HG03378 (cell line): Measurements from ENCODE around the gene OR56B1.
"Not testable (repeated sequence)": the region's sequence is repeated elsewhere in the genome, so short reads cannot be mapped to it uniquely, and the experiment has no call there.

Experiments
- ATAC-seq: cut with Tn5 transposase; IDR thresholded peaks from one replicate; pipeline ENCODE4 v1.9.1; 2021; ENCODE audit warnings: mild to moderate bottlenecking, moderate library complexity; ENCODE audit not compliant: unreplicated experiment

OR56B1 gene, protein sequence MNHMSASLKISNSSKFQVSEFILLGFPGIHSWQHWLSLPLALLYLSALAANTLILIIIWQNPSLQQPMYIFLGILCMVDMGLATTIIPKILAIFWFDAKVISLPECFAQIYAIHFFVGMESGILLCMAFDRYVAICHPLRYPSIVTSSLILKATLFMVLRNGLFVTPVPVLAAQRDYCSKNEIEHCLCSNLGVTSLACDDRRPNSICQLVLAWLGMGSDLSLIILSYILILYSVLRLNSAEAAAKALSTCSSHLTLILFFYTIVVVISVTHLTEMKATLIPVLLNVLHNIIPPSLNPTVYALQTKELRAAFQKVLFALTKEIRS

DNA sequence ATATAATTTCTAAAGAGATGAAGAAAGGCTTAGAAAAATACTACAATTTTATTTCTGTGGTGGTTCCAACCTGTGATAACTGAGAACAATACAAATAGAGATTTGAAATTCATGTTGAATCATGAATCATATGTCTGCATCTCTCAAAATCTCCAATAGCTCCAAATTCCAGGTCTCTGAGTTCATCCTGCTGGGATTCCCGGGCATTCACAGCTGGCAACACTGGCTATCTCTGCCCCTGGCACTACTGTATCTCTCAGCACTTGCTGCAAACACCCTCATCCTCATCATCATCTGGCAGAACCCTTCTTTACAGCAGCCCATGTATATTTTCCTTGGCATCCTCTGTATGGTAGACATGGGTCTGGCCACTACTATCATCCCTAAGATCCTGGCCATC is at the start of gene OR56B1:
Gene OR56B1 (plus strand): TSS at position 53 of the 400 bp plus-strand sequence. CDS start 69 bp downstream, at position 122.
- ATAC-seq = no peak

- no peak for ATAC-seq
Measured at GRCh38 chr11:5688482-5688881, 47.8 kb upstream of the OR56B1 start.

- ATAC-seq = peak; percentile 79
Measured at GRCh38 chr11:5689551-5689983, 46.7 kb upstream of the OR56B1 start, which contains the start of gene TRIM22. TSS of gene TRIM22 (plus strand) at chr11:5689790. CDS start at chr11:5696233, 6,443 bp downstream.

DNA sequence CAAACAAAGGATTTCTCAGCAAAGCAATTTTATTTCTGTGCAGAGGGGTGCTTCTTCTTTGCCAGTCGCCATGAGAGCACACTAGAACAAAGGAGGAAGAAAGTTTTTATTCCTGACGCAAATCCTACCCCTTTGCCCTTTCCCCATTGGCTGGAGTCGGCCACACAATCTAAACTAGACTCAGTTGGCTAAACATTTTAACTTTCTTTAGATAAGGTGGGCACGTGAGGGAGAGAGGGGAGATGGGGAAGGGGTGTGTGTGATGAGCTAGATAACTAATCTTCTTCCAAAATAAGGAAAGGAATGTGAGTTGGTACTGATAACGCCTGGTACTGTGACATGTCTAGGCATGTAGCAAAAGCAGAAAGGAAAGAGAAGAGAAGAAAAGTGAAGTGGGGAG is 46.0 kb upstream of the OR56B1 start:
- ATAC-seq = no peak

- ATAC-seq = no peak
Measured at GRCh38 chr11:5690736-5691135, 45.5 kb upstream of the OR56B1 start.

DNA sequence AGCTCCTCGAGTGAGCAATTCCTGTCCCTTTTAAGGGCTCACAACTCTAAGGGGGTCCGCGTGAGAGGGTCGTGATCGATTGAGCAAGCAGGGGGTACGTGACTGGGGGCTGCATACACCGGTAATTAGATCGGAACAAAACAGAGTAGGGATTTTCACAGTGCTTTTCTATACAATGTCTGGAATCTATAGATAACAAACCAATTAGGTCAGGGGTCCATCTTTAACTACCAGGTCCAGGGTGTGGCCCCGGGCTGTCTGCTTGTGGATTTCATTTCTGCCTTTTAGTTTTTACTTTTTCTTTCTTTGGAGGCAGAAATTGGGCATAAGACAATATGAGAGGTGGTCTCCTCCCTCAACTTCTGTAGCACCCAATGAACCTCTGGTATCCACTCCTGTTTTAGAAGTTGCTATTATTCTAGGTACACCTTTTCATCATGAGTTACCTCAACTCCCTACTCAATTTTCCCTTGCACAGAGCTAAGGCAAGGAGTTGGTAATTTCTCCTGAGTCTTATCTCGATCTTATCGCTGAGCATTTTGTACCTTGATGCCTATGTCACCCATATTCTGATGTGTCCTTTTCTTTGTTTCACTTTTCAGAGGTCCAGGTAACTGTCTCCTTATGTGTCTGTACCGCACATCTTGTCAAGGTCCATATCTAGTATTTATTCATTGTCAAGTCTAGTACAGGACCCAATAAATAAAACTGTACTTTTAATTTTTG is 44.8 kb upstream of the OR56B1 start:
- not testable (repeated sequence) for ATAC-seq

GRCh38 chr11:5691964-5692361 is 44.3 kb upstream of the OR56B1 start:
- ATAC-seq = no peak

- no peak for ATAC-seq
Measured at GRCh38 chr11:5694642-5695041, 41.6 kb upstream of the OR56B1 start.

DNA sequence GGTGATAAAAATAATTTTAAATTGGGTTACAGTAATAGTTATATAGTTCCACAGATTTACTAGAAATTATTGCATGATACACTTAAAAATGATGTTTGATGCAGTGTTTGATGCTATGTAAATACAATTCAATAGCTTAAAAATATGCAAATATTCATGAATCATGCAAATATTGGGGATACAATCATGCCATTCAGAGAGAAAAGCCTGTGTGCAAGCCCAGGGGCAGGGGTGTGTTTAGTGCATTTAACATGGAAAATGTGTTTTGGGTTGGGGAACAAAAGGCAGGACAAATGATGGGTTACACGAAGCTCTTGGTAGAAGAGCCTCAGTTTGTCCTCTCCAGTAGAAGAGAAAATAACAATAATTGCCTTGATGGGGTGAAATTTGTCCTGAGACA is 40.7 kb upstream of the OR56B1 start:
- no peak for ATAC-seq

DNA sequence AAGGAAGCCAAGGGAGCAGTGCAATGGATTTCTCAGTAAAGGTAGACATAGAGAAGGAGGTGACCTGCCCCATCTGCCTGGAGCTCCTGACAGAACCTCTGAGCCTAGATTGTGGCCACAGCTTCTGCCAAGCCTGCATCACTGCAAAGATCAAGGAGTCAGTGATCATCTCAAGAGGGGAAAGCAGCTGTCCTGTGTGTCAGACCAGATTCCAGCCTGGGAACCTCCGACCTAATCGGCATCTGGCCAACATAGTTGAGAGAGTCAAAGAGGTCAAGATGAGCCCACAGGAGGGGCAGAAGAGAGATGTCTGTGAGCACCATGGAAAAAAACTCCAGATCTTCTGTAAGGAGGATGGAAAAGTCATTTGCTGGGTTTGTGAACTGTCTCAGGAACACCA is 40.0 kb upstream of the OR56B1 start:
- no peak for ATAC-seq

- ATAC-seq = no peak
Measured at GRCh38 chr11:5698281-5698680, 38.0 kb upstream of the OR56B1 start.

DNA sequence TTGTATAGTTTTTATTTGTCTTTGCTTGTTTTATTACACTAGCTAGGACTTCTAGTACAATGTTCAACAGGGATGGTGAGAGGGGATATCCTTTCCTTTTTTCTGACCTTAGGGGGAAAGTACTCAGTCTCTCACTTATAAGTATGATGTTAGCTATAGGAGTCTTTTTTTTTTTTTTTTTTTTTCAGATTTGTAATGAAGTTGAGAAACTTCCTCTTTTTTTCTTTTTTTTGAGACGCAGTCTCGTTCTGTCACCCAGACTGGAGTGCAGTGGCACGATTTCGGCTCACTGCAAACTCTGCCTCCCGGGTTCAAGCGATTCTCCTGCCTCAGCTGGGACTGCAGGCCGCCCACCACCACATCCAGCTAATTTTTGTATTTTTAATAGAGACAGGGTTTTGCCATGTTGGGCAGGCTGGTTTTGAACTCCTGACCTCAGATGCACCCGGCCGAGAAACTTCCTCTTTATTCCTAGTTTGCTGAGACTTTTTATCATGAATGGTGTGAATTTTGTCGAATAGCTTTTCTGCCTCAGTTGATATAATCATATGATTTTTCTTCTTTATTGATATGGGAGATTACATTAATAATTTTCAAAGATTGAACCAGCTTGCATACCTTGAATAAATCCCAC is 35.7 kb upstream of the OR56B1 start:
- no peak for ATAC-seq

- no peak for ATAC-seq
Measured at GRCh38 chr11:5701055-5701577, 35.1 kb upstream of the OR56B1 start.

- peak; percentile 84 for ATAC-seq
Measured at GRCh38 chr11:5703741-5704536, 32.3 kb upstream of the OR56B1 start.

DNA sequence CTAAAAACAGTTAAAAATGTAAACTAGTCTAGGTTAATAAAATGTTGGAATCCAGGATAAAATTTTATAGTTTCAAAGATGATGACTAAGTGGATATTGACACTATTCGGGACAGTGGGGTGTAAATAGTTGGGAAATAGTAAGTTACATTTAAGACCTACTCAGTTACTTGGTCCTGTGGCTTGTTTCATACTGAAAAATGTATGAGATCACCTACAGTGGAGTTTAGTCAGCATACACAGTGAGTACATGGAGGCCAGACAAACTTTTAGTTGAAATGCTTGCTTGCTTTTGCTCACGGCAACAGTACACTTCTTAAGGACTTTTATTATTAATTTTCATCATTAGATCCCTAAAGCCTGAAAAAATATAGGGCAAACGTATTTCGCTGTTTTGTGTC is 30.6 kb upstream of the OR56B1 start:
- ATAC-seq = no peak

- ATAC-seq = no peak
Measured at GRCh38 chr11:5712507-5712906, 23.7 kb upstream of the OR56B1 start.

- ATAC-seq = no peak
Measured at GRCh38 chr11:5713695-5714094, 22.6 kb upstream of the OR56B1 start.

DNA sequence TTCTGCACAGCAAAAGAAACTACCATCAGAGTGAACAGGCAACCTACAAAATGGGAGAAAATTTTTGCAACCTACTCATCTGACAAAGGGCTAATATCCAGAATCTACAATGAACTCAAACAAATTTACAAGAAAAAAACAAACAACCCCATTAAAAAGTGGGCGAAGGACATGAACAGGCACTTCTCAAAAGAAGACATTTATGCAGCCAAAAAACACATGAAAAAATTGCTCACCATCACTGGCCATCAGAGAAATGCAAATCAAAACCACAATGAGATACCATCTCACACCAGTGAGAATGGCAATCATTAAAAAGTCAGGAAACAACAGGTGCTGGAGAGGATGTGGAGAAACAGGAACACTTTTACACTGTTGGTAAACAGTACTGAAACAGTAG is 19.7 kb upstream of the OR56B1 start:
- ATAC-seq = not testable (repeated sequence)

DNA sequence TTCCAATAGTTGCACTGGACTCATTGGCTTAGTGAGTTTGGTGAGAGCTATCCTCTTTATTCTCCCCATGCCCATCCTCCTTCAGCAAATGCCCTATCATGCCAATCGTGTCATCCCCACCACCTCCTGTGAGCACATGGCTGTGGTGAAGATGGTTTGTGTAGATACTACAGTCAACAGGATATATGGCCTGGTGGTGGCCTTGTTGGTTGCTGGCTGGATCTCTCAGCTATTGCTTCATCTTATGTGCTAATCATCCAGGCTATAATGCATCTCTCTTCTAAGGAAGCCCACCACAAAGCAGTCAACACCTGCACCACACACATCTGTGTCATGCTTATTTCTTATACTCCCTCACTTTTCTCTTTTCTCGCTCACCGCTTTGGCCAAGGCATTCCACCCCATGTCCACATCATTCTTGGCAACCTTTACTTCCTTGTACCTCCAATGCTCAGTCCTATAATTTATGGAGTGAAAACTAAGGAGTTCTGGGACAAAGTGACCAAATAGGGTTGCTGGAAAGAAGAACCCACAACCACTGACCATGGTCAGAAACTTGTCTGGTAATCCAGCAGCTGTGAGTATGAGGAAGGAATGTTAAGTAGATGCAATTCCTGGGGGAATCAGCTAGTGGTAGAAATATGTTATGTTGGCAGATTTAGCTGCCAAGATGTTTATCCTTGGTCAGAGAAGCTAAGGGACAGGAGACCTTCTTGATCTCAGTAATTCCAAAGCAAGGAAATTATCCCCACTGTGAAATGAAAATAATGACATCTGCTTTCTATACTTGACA is 16.3 kb upstream of the OR56B1 start:
- ATAC-seq = no peak

GRCh38 chr11:5722622-5723021 is 13.6 kb upstream of the OR56B1 start:
- ATAC-seq = no peak
